LNCAP (cell line): ENCODE results near the gene CA7.

Experiments
- CTCF ChIP-seq: fragments of 450-650 bp; IDR thresholded peaks from 2 replicates; pipeline ENCODE4 v1.5.1; 2017; ENCODE audit warnings: mild to moderate bottlenecking

The CA7 gene

GRCh38 chr16:66846831-66847230 is 2.6 kb downstream of the CA7 start:
- TF ChIP-seq CTCF = no peak

- no peak for TF ChIP-seq CTCF
Measured at GRCh38 chr16:66847533-66848067, 3.4 kb downstream of the CA7 start.

- TF ChIP-seq CTCF = no peak
Measured at GRCh38 chr16:66848172-66848571, 4.0 kb downstream of the CA7 start.

- no peak for TF ChIP-seq CTCF
Measured at GRCh38 chr16:66849021-66849420, 4.8 kb downstream of the CA7 start.

GRCh38 chr16:66849549-66849948 is 5.3 kb downstream of the CA7 start:
- TF ChIP-seq CTCF = no peak

- no peak for TF ChIP-seq CTCF
Measured at GRCh38 chr16:66850115-66850815, 6.1 kb downstream of the CA7 start.

- no peak for TF ChIP-seq CTCF
Measured at GRCh38 chr16:66851166-66851964, 7.2 kb downstream of the CA7 start.
